COLO668 (cell line): ENCODE measurements around the gene PRDX5.
A peak's percentile ranks its signal among the peaks of the same experiment; 100 is the strongest.

Experiments used
- DNase-seq: peaks from one replicate; lab custom pipeline; 2025; ENCODE audit not compliant: unreplicated experiment; lab: John Stamatoyannopoulos, UW

The PRDX5 gene

GRCh38 chr11:64343767-64344559 lies 26.0 kb downstream of the PRDX5 start:
- DNase-seq: peak; percentile 21

GRCh38 chr11:64344787-64345186 lies 26.9 kb downstream of the PRDX5 start:
- DNase-seq: no peak

GRCh38 chr11:64347193-64347867 lies 29.4 kb downstream of the PRDX5 start:
- DNase-seq: no peak

- DNase-seq: no peak
Measured at GRCh38 chr11:64348383-64349024, 30.6 kb downstream of the PRDX5 start.

GRCh38 chr11:64349025-64349387 lies 31.1 kb downstream of the PRDX5 start:
- DNase-seq: no peak

- DNase-seq: no peak
Measured at GRCh38 chr11:64349404-64349803, 31.5 kb downstream of the PRDX5 start.

GRCh38 chr11:64351136-64351631 lies 33.3 kb downstream of the PRDX5 start:
- DNase-seq: no peak

GRCh38 chr11:64352099-64352994 lies 34.4 kb downstream of the PRDX5 start:
- DNase-seq: peak; percentile 76

GRCh38 chr11:64352995-64353714 lies 35.2 kb downstream of the PRDX5 start:
- DNase-seq: peak; percentile 91

GRCh38 chr11:64353715-64354506 lies 36.0 kb downstream of the PRDX5 start:
- no peak for DNase-seq

GRCh38 chr11:64355078-64355940 lies 37.4 kb downstream of the PRDX5 start:
- peak; percentile 90 for DNase-seq

GRCh38 chr11:64356498-64357411 lies 38.8 kb downstream of the PRDX5 start:
- peak; percentile 43 for DNase-seq

GRCh38 chr11:64357446-64357845 lies 39.5 kb downstream of the PRDX5 start:
- no peak for DNase-seq

GRCh38 chr11:64357904-64358535 lies 40.1 kb downstream of the PRDX5 start:
- DNase-seq: no peak

- DNase-seq: no peak
Measured at GRCh38 chr11:64358536-64358906, 40.6 kb downstream of the PRDX5 start.

- DNase-seq: peak; percentile 82
Measured at GRCh38 chr11:64358907-64359711, 41.2 kb downstream of the PRDX5 start, which contains the start of gene RPS6KA4. Gene RPS6KA4, plus strand, starts transcription at chr11:64359162. Its CDS starts 74 bp downstream, at chr11:64359236.
